ENCODE results near the gene PLTP. TPM values are rescaled to one million over a fixed set of nuclear protein-coding genes. Genes with fewer than 3 reads are reported as not detected.
"Not testable (repeated sequence)": the region's sequence is repeated elsewhere in the genome, so short reads cannot be mapped to it uniquely, and the experiment has no call there.

Gene PLTP
- total RNA-seq, 2 donors from 2014 or later, result 92.1 to 123 TPM

GRCh38 chr20:45874576-45874975, 37.4 kb downstream of the PLTP start:
- Histone ChIP-seq H3K4me1 (ENCODE audit: control insufficient read depth, insufficient read depth, low read length) (peaks cover 3% of the 10 kb centered on the region), H3K27ac (ENCODE audit: low read depth, low read length) (no peak overlapping the region), H3K4me3 (ENCODE audit: low read length) (no peak overlapping the region), H3K36me3 (ENCODE audit: control insufficient read depth, insufficient read depth, low read length) (peaks cover 16% of the 10 kb centered on the region), H3K9me3 (ENCODE audit: control insufficient read depth, low read length) (no peaks in the 10 kb centered on the region), H3K27me3 (ENCODE audit: control insufficient read depth, insufficient read depth, low read length, poor library complexity, severe bottlenecking) (no peaks in the 10 kb centered on the region), H3K9ac (ENCODE audit: extremely low read depth, low read length, poor library complexity, severe bottlenecking) (no peak overlapping the region)
- TF ChIP-seq CTCF (conservative IDR thresholded peaks at IDR 0.05), result no peak
- no peak overlapping the region for H3K27ac Mint-ChIP-seq
- H3K4me1 Mint-ChIP-seq, result peaks cover 18% of the 10 kb centered on the region
- no peaks in the 10 kb centered on the region for H3K9me3 Mint-ChIP-seq
- DNase-seq, result no peak
- H3K36me3 Mint-ChIP-seq (ENCODE audit: low read depth), result peaks cover 5% of the 10 kb centered on the region
- H3K27me3 Mint-ChIP-seq (ENCODE audit: insufficient read depth), result no peaks in the 10 kb centered on the region
- 85 to 89% methylated on average over 4 of the region's 4 CpGs for WGBS, 2 experiments (ENCODE audit: insufficient coverage in 1 of 2, insufficient read length in 1 of 2)
- no peak overlapping the region for H3K4me3 Mint-ChIP-seq

GRCh38 chr20:45874104-45874481, 37.9 kb downstream of the PLTP start:
- H3K27ac ChIP-seq (ENCODE audit: low read depth, low read length); H3K27me3 ChIP-seq (ENCODE audit: control insufficient read depth, insufficient read depth, low read length, poor library complexity, severe bottlenecking); H3K27ac Mint-ChIP-seq; H3K4me3 ChIP-seq (ENCODE audit: low read length); H3K9ac ChIP-seq (ENCODE audit: extremely low read depth, low read length, poor library complexity, severe bottlenecking); H3K36me3 Mint-ChIP-seq (ENCODE audit: low read depth); H3K9me3 Mint-ChIP-seq; DNase-seq; H3K4me3 Mint-ChIP-seq; H3K4me1 ChIP-seq (ENCODE audit: control insufficient read depth, insufficient read depth, low read length); H3K9me3 ChIP-seq (ENCODE audit: control insufficient read depth, low read length); H3K27me3 Mint-ChIP-seq (ENCODE audit: insufficient read depth): not testable (repeated sequence)
- WGBS, 2 experiments (ENCODE audit: insufficient coverage in 1 of 2, insufficient read length in 1 of 2), result 89 to 96% methylated on average over 9 to 10 of the region's 10 CpGs
- peaks cover 16% of the 10 kb centered on the region for H3K36me3 ChIP-seq (ENCODE audit: control insufficient read depth, insufficient read depth, low read length)
- H3K4me1 Mint-ChIP-seq, result peaks cover 18% of the 10 kb centered on the region

- H3K36me3 ChIP-seq (ENCODE audit: control insufficient read depth, insufficient read depth, low read length), result peaks cover 16% of the 10 kb centered on the region
- H3K9me3 ChIP-seq (ENCODE audit: control insufficient read depth, low read length), result no peaks in the 10 kb centered on the region
- no peak overlapping the region for H3K9ac ChIP-seq (ENCODE audit: extremely low read depth, low read length, poor library complexity, severe bottlenecking)
- H3K4me1 Mint-ChIP-seq, result peaks cover 18% of the 10 kb centered on the region
- TF ChIP-seq CTCF (conservative IDR thresholded peaks at IDR 0.05), result no peak
- DNase-seq, result no peak
- H3K4me1 ChIP-seq (ENCODE audit: control insufficient read depth, insufficient read depth, low read length), result peaks cover 3% of the 10 kb centered on the region
- H3K27me3 ChIP-seq (ENCODE audit: control insufficient read depth, insufficient read depth, low read length, poor library complexity, severe bottlenecking), result no peaks in the 10 kb centered on the region
- H3K27ac ChIP-seq (ENCODE audit: low read depth, low read length), result no peak overlapping the region
- H3K4me3 Mint-ChIP-seq, result no peak overlapping the region
- H3K4me3 ChIP-seq (ENCODE audit: low read length), result no peak overlapping the region
- WGBS, 2 experiments (ENCODE audit: insufficient coverage in 1 of 2, insufficient read length in 1 of 2), result 77 to 91% methylated on average over 1 of the region's 1 CpG
- H3K27ac Mint-ChIP-seq, result no peak overlapping the region
- H3K9me3 Mint-ChIP-seq, result no peaks in the 10 kb centered on the region
- H3K36me3 Mint-ChIP-seq (ENCODE audit: low read depth), result peaks cover 5% of the 10 kb centered on the region
- no peaks in the 10 kb centered on the region for H3K27me3 Mint-ChIP-seq (ENCODE audit: insufficient read depth)
Observed at GRCh38 chr20:45873409-45874103, 38.4 kb downstream of the PLTP start.

- WGBS, 2 experiments (ENCODE audit: insufficient coverage in 1 of 2, insufficient read length in 1 of 2), result 88 to 100% methylated on average over 2 to 4 of the region's 4 CpGs
- no peak overlapping the region for H3K27ac ChIP-seq (ENCODE audit: low read depth, low read length)
- Mint-ChIP-seq H3K27ac (no peak overlapping the region), H3K27me3 (ENCODE audit: insufficient read depth) (no peaks in the 10 kb centered on the region), H3K4me1 (peaks cover 18% of the 10 kb centered on the region), H3K9me3 (no peaks in the 10 kb centered on the region), H3K4me3 (no peak overlapping the region), H3K36me3 (ENCODE audit: low read depth) (peaks cover 5% of the 10 kb centered on the region)
- no peak for TF ChIP-seq CTCF (conservative IDR thresholded peaks at IDR 0.05)
- DNase-seq, result no peak
- H3K27me3 ChIP-seq (ENCODE audit: control insufficient read depth, insufficient read depth, low read length, poor library complexity, severe bottlenecking), result no peaks in the 10 kb centered on the region
- H3K36me3 ChIP-seq (ENCODE audit: control insufficient read depth, insufficient read depth, low read length), result peaks cover 10% of the 10 kb centered on the region
- H3K9me3 ChIP-seq (ENCODE audit: control insufficient read depth, low read length), result no peaks in the 10 kb centered on the region
- H3K4me3 ChIP-seq (ENCODE audit: low read length), result no peak overlapping the region
- no peak overlapping the region for H3K9ac ChIP-seq (ENCODE audit: extremely low read depth, low read length, poor library complexity, severe bottlenecking)
- peaks cover 3% of the 10 kb centered on the region for H3K4me1 ChIP-seq (ENCODE audit: control insufficient read depth, insufficient read depth, low read length)
Observed at GRCh38 chr20:45872626-45873025, 39.3 kb downstream of the PLTP start.
